Activated CD8-positive, alpha-beta T cell treated with anti-CD3 and anti-CD28 coated beads, Interleukin-2, amount 10 ng/mL, durations not matched to agents 7 days and 5 days (primary cell): Measurements from ENCODE around the gene SIPA1. TPM values are rescaled to one million over a fixed set of nuclear protein-coding genes. Genes with fewer than 3 reads are reported as not detected.
"Not testable (repeated sequence)": the region's sequence is repeated elsewhere in the genome, so short reads cannot be mapped to it uniquely, and the experiment has no call there.

Source experiments
- ATAC-seq: fragments of 150-1000 bp; cut with Tn5 transposase; one replicate; pipeline ENCODE4 v1.10.0; 2021; ENCODE audit warnings: moderate library complexity
- CTCF ChIA-PET: fragments of 350-600 bp; sonication (Branson Sonifier 250); formaldehyde crosslinking; loops from one replicate; lab custom pipeline; 2021; ENCODE audit warnings: antibody characterized with exemption; lab: Charles Lee
- POLR2A ChIA-PET: fragments of 350-600 bp; sonication (Branson Sonifier 250); formaldehyde crosslinking; loops from one replicate; lab custom pipeline; 2021; ENCODE audit warnings: antibody characterized with exemption; lab: Charles Lee
- DNase-seq: peaks from one replicate; pipeline ENCODE4 v3.0.0-alpha.2; 2020
- H3K27ac Mint-ChIP-seq: one replicate; pipeline ENCODE4 v1.8.0; 2021; ENCODE audit warnings: mild to moderate bottlenecking, mixed read lengths
- H3K27me3 Mint-ChIP-seq: one replicate; pipeline ENCODE4 v1.8.0; 2021; ENCODE audit warnings: low read depth, mixed read lengths
- H3K36me3 Mint-ChIP-seq: one replicate; pipeline ENCODE4 v1.8.0; 2021; ENCODE audit warnings: low read depth, mixed read lengths
- H3K4me1 Mint-ChIP-seq: one replicate; pipeline ENCODE4 v1.8.0; 2021; ENCODE audit warnings: low read depth, mixed read lengths
- H3K4me3 Mint-ChIP-seq: one replicate; pipeline ENCODE4 v1.8.0; 2021; ENCODE audit warnings: mild to moderate bottlenecking, mixed read lengths
- H3K9me3 Mint-ChIP-seq: one replicate; pipeline ENCODE4 v1.8.0; 2022; ENCODE audit warnings: mixed read lengths; ENCODE audit not compliant: insufficient read depth
- total RNA-seq, 2 experiments: library from RNA; stranded (reverse); gene quantifications; one replicate each; pipeline ENCODE4 v1.2.3, GENCODE V29; 2021

Gene SIPA1
- total RNA-seq, 2 experiments from 2014 or later: 245 to 274 TPM

DNA sequence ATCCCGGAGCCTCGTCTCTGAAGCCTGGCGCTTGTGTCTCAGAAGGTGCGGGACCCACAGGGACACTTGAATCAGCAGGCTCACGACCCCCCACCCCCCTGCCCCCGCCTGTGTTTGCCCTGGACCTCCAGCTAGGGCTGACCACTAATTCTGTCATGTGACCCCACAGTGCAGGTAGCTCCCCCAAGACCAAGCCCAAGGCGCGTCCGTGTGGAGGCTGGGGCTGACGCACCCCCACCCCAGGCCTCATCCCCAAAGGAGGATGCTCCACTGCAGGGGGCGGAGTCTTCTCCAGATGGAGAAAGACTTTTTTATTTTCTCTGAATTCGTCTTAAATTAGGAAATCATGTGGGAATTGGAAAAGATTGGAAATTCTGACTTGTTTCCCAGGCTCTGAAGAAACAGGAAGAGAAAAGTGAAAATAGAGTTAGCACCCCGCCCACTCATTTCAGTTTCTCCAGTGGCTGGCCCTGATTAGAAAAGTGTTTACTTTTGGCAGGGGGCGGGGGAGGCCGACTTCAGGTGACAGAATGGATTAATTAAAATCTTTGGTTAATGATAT, 25.8 kb downstream of the SIPA1 start:
- DNase-seq (no peak), ATAC-seq (peak; percentile 31)
- ChIA-PET POLR2A (interaction anchor here (0.6 to 3.6 kb wide), 8 partner anchors 11 to 127 kb away, joined by 3 to 27 read pairs (median 3); partner anchors contain the start of genes PCNX3 and SIPA1), CTCF (interaction anchor here (0.7 to 2.3 kb wide), 4 partner anchors 10 to 359 kb away, joined by 3 to 10 read pairs (median 6); partner anchors contain the start of genes KAT5 and PCNX3)
- no peaks in the 10 kb centered on the region for H3K27me3 Mint-ChIP-seq
- H3K9me3 Mint-ChIP-seq: no peaks in the 10 kb centered on the region
- peak overlapping the region; percentile 81 for H3K4me3 Mint-ChIP-seq
- H3K27ac Mint-ChIP-seq: peak overlapping the region; percentile 91
- H3K36me3 Mint-ChIP-seq: peaks cover 24% of the 10 kb centered on the region
- H3K4me1 Mint-ChIP-seq: peaks cover 27% of the 10 kb centered on the region

DNA sequence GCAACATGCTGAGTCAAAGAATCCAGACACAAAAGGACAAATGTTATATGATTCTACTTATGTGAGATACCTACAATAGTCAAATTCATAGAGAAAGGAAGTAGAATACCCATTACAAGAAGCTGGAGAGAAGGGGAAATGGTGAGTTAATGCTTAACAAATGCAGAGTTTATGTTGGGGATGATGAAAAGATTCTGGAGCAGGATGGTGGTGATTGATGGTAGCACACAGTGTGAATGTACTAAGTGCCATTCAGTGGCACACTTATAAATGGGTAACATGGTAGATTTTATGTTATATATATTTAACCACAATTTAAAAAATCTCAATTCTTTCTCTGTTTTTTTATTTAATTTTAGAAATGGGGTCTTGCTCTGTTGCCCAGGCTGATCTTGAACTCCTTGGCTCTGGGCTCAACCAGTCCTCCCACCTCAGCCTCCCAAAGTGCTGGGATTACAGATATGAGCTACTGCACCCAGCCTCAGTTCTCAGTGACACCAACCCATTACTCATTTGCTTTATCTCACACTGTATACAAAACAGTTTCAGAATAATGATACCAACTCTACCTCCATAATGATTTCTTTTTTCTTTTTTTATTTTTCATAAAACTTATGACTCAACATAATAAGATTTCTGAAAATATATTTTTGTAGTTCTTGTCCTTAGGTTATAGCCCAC, 34.4 kb downstream of the SIPA1 start:
- ATAC-seq (no peak), DNase-seq (no peak)
- Mint-ChIP-seq H3K36me3 (no peaks in the 10 kb centered on the region), H3K4me3 (no peak overlapping the region), H3K27me3 (no peaks in the 10 kb centered on the region), H3K27ac (no peak overlapping the region), H3K9me3 (no peaks in the 10 kb centered on the region), H3K4me1 (no peaks in the 10 kb centered on the region)
- ChIA-PET POLR2A (interaction anchor here (0.7 kb wide), 1 partner anchor 11 kb away, joined by 4 read pairs; no protein-coding TSS in a partner anchor), CTCF (interaction anchor here (0.9 to 1.0 kb wide), 3 partner anchors 34 to 350 kb away, joined by 3 read pairs; no protein-coding TSS in a partner anchor)

GRCh38 chr11:65672982-65673381, 35.1 kb downstream of the SIPA1 start:
- ATAC-seq (no peak), DNase-seq (no peak)
- ChIA-PET POLR2A (interaction anchor here (0.7 kb wide), 1 partner anchor 185 kb away, joined by 3 read pairs; no protein-coding TSS in a partner anchor), CTCF (interaction anchor here (0.9 to 1.0 kb wide), 2 partner anchors 212 to 349 kb away, joined by 3 read pairs; no protein-coding TSS in a partner anchor)
- H3K27me3 Mint-ChIP-seq: no peaks in the 10 kb centered on the region
- H3K4me1 Mint-ChIP-seq: no peaks in the 10 kb centered on the region
- H3K9me3 Mint-ChIP-seq: no peaks in the 10 kb centered on the region
- H3K36me3 Mint-ChIP-seq: no peaks in the 10 kb centered on the region
- no peak overlapping the region for H3K4me3 Mint-ChIP-seq
- H3K27ac Mint-ChIP-seq: no peak overlapping the region

DNA sequence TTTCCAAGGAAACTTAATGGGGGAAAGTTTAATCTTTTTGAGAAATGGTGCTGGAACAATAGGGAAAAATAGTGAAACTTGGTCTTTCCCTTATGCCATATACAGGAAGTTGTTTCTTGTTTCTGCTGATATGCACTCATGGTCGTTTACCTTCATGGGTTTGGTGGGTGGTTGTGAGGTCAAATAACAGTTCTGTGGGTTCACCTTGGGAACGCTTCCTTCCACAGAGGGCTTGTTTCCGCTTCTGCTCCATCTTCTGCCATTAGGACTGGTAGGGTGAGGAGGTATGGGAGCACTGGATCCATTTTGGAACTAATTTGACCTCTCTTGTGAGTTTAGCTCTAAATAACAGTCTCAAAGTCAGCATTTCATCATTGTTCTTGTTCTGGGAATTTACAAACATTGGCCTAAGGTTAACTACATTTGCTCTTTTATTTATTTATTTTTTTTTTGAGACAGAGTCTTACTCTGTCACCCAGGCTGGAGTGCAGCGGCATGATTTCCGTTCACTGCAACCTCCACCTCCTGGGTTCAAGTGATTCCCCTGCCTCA, 42.4 kb downstream of the SIPA1 start:
- ATAC-seq (no peak), DNase-seq (no peak)
- Mint-ChIP-seq H3K27me3 (peaks cover 7% of the 10 kb centered on the region), H3K9me3 (no peaks in the 10 kb centered on the region), H3K27ac (no peak overlapping the region), H3K4me3 (no peak overlapping the region), H3K36me3 (no peaks in the 10 kb centered on the region), H3K4me1 (peaks cover 5% of the 10 kb centered on the region)
- ChIA-PET CTCF (no interaction called here), POLR2A (interaction anchor here (0.7 kb wide), 1 partner anchor 179 kb away, joined by 3 read pairs; no protein-coding TSS in a partner anchor)

- H3K9me3 Mint-ChIP-seq, H3K27me3 Mint-ChIP-seq, ATAC-seq, H3K27ac Mint-ChIP-seq, H3K4me3 Mint-ChIP-seq, H3K4me1 Mint-ChIP-seq, H3K36me3 Mint-ChIP-seq, DNase-seq: not testable (repeated sequence)
- CTCF ChIA-PET: interaction anchor here (1.0 to 1.4 kb wide), 2 partner anchors 28 to 38 kb away, joined by 3 to 5 read pairs; no protein-coding TSS in a partner anchor
- POLR2A ChIA-PET: interaction anchor here (0.6 kb wide), 1 partner anchor 12 kb away, joined by 4 read pairs; no protein-coding TSS in a partner anchor
Observed at GRCh38 chr11:65683480-65683879, 45.6 kb downstream of the SIPA1 start.

GRCh38 chr11:65685981-65686380, 48.1 kb downstream of the SIPA1 start:
- CTCF ChIA-PET: interaction anchor here (0.7 to 1.6 kb wide), 2 partner anchors 94 to 131 kb away, joined by 3 read pairs; no protein-coding TSS in a partner anchor
- H3K27ac Mint-ChIP-seq: no peak overlapping the region
- no peaks in the 10 kb centered on the region for H3K36me3 Mint-ChIP-seq
- no peak overlapping the region for H3K4me3 Mint-ChIP-seq
- POLR2A ChIA-PET: no interaction called here
- H3K9me3 Mint-ChIP-seq: no peaks in the 10 kb centered on the region
- DNase-seq (no peak), ATAC-seq (no peak)
- H3K4me1 Mint-ChIP-seq: no peaks in the 10 kb centered on the region
- H3K27me3 Mint-ChIP-seq: peaks cover 11% of the 10 kb centered on the region

DNA sequence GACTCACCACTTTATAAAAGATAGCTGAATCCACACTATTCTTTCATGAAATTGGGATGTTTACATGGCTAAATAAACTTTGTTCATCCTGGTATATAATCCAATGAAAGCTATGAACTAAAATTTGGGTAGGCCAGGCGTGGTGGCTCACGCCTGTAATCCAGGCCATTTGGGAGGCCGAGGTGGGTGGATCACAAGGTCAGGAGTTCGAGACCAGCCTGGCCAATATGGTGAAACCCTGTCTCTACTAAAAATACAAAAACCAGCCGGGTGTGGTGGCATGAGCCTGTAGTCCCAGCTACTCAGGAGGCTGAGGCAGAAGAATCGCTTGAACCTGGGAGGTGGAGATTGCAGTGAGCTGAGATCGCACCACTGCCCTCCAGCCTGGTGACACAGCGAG, 53.9 kb downstream of the SIPA1 start:
- ATAC-seq, H3K4me1 Mint-ChIP-seq, H3K36me3 Mint-ChIP-seq, H3K9me3 Mint-ChIP-seq, POLR2A ChIA-PET, H3K27me3 Mint-ChIP-seq, DNase-seq, H3K27ac Mint-ChIP-seq, H3K4me3 Mint-ChIP-seq: not testable (repeated sequence)
- CTCF ChIA-PET: interaction anchor here (0.9 to 1.2 kb wide), 2 partner anchors 65 to 353 kb away, joined by 3 to 4 read pairs; no protein-coding TSS in a partner anchor

GRCh38 chr11:65692367-65692766, 54.5 kb downstream of the SIPA1 start:
- H3K36me3 Mint-ChIP-seq: no peaks in the 10 kb centered on the region
- H3K4me1 Mint-ChIP-seq: peaks cover 4% of the 10 kb centered on the region
- H3K27ac Mint-ChIP-seq: no peak overlapping the region
- DNase-seq (no peak), ATAC-seq (no peak)
- CTCF ChIA-PET: interaction anchor here (1.2 kb wide), 1 partner anchor 353 kb away, joined by 4 read pairs; no protein-coding TSS in a partner anchor
- peaks cover 9% of the 10 kb centered on the region for H3K27me3 Mint-ChIP-seq
- POLR2A ChIA-PET: no interaction called here
- H3K9me3 Mint-ChIP-seq: no peaks in the 10 kb centered on the region
- no peak overlapping the region for H3K4me3 Mint-ChIP-seq

DNA sequence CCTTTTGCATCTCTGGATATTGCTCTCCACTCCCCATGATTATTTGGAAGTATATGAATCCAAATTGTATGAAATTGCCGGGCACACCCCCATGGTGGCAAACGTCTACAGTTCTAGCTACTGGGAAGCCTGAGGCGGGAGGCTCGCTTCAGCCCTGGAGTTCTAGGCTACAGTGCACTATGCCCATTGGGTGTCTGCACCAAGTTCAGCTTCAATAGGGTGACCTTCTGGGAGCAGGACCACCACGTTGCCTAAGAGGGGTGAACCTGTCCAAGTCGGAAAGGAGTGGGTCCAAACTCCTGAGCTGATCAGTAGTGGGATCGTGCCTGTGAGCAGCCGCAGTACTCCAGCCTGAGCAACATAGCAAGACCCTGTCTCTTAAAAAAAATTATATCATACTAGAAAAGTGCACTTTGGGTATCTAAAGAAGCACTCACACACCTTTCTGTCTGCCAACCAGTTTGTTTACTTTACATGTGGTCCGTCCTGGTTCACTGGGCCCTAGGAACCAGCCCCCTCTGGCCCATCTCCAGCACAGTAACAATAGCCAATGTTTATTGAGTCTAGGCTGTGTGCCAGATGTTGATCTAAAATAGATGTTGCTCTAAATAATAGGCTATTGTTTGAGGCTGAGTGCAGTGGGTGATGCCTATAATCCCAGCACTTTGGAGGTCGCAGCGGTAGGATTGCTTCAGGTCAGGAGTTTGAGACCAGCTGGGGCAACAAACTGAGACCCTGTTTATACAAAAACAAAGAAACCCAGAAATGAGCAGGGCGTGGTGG, 57.7 kb downstream of the SIPA1 start:
- Mint-ChIP-seq H3K27ac (no peak overlapping the region), H3K9me3 (no peaks in the 10 kb centered on the region), H3K4me3 (no peak overlapping the region), H3K27me3 (peaks cover 18% of the 10 kb centered on the region), H3K36me3 (no peaks in the 10 kb centered on the region), H3K4me1 (peaks cover 4% of the 10 kb centered on the region)
- POLR2A ChIA-PET: interaction anchor here (0.8 to 1.9 kb wide), 2 partner anchors 16 to 158 kb away, joined by 3 to 4 read pairs; partner anchors contain the start of gene KAT5
- no peak for ATAC-seq
- no peak for DNase-seq
- CTCF ChIA-PET: interaction anchor here (1.3 kb wide), 1 partner anchor 16 kb away, joined by 4 read pairs; the partner anchor contains the start of gene KAT5

DNA sequence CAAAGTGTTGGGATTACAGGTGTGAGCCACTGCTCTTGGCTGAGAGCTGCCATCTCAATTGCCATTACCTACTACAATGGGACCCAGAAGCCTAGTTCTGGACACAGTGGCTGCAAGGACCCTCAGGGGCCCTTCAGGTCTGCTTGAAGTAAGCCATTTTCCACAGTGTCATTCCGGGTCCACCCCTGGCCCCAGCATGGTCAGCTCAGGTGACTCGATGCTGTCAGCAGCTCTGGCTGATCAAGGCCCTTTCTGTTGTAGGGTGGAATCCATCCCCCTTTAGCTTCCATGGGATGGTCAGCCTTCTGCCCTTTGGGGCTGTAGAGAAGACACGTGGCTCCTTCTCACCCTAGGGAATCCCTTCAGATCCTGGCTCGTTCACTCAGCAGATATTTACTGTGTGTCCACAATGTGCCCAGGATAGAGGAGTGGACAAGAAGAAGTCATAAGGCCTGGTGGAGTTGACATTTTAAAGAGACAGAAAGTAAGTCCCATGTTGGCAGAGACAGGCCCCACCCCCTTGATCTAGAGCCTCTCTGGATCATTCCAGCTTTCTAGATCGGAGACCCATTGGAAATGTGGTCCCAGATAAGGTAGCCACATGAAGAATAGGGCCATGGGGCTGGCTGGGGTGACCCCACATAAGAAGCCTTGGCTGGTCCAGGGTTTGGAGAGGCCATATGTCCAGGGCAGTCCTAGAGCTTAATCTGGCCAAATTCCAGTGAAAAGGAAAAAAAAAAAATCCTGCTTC, 59.1 kb downstream of the SIPA1 start:
- CTCF ChIA-PET: interaction anchor here (0.7 kb wide), 1 partner anchor 30 kb away, joined by 3 read pairs; no protein-coding TSS in a partner anchor
- no peak overlapping the region for H3K4me3 Mint-ChIP-seq
- peaks cover 4% of the 10 kb centered on the region for H3K4me1 Mint-ChIP-seq
- H3K36me3 Mint-ChIP-seq: no peaks in the 10 kb centered on the region
- no peak for DNase-seq
- no peaks in the 10 kb centered on the region for H3K9me3 Mint-ChIP-seq
- no peak overlapping the region for H3K27ac Mint-ChIP-seq
- peaks cover 18% of the 10 kb centered on the region for H3K27me3 Mint-ChIP-seq
- no peak for ATAC-seq
- POLR2A ChIA-PET: interaction anchor here (0.5 to 1.9 kb wide), 2 partner anchors 15 to 72 kb away, joined by 3 to 4 read pairs; partner anchors contain the start of gene KAT5
